ENCODE data around the gene UGP2. TPM values are rescaled to one million over a fixed set of nuclear protein-coding genes. Genes with fewer than 3 reads are reported as not detected.
A peak's percentile ranks its signal among the peaks of the same experiment; 100 is the strongest.
"Not testable (repeated sequence)": the region's sequence is repeated elsewhere in the genome, so short reads cannot be mapped to it uniquely, and the experiment has no call there.

UGP2 gene
- total RNA-seq, 4 donors from 2014 or later = 107 to 361 (median 319) TPM

GRCh38 chr2:63811063-63811462 is 30.6 kb upstream of the UGP2 start:
- ATAC-seq (ENCODE audit: low FRiP score) (no peak), DNase-seq (ENCODE audit: low spot score) (no peak)
- TF ChIP-seq CTCF (IDR thresholded peaks at IDR 0.05) = no peak

GRCh38 chr2:63811870-63812269 is 29.8 kb upstream of the UGP2 start:
- ATAC-seq (ENCODE audit: low FRiP score); DNase-seq (ENCODE audit: low spot score): not testable (repeated sequence)

GRCh38 chr2:63814114-63814513 is 27.6 kb upstream of the UGP2 start:
- TF ChIP-seq CTCF (IDR thresholded peaks at IDR 0.05) = no peak
- ATAC-seq (ENCODE audit: low FRiP score) (no peak), DNase-seq (ENCODE audit: low spot score) (no peak)

GRCh38 chr2:63817382-63817781 is 24.3 kb upstream of the UGP2 start:
- TF ChIP-seq CTCF (IDR thresholded peaks at IDR 0.05) = no peak
- DNase-seq (ENCODE audit: low spot score) (no peak), ATAC-seq (ENCODE audit: low FRiP score) (no peak)

GRCh38 chr2:63818271-63818670 is 23.4 kb upstream of the UGP2 start:
- DNase-seq (ENCODE audit: low spot score) = no peak
- no peak for ATAC-seq (ENCODE audit: low FRiP score)
- TF ChIP-seq CTCF (IDR thresholded peaks at IDR 0.05) = no peak

GRCh38 chr2:63819256-63819655 is 22.4 kb upstream of the UGP2 start:
- ATAC-seq (ENCODE audit: low FRiP score) (no peak), DNase-seq (ENCODE audit: low spot score) (no peak)
- TF ChIP-seq CTCF (IDR thresholded peaks at IDR 0.05) = no peak

- DNase-seq (ENCODE audit: low spot score) = no peak
These were observed 21.7 kb upstream of the UGP2 start for GRCh38 chr2:63819765-63820717.

More at GRCh38 chr2:63819765-63820717, 21.7 kb upstream of the UGP2 start:
- ATAC-seq (ENCODE audit: low FRiP score) = peak; percentile 70
- TF ChIP-seq CTCF (IDR thresholded peaks at IDR 0.05) = no peak

Measured in omental fat pad (tissue), 4 donors.